ENCODE data around the gene ANO1.
A peak's percentile ranks its signal among the peaks of the same experiment; 100 is the strongest.

ANO1 gene

DNA sequence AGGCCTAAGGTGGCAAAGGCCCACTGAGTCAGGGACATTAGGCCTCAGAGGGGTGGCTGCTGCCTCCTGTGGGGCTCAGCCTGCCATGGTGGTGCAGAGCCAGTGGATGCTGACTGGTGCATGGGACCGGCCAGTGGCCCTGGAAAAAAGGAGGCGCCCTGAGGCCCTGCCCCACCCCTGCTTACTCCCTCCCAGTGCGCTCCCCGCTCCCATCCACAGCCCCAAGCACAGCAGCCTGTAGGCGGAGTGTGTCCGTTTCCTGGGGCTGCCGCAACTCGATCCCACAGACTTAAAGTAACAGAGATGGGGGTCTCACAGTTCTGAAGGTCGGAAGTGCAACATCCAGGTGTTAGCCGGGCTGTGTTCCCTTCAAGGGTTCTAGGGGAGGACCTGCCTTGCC lies 86.6 kb downstream of the ANO1 start:
- no peak for DNase-seq (ENCODE audit: low read depth in 2 of 2)

- DNase-seq (ENCODE audit: low read depth in 2 of 2) = no peak
Measured at GRCh38 chr11:70167120-70167519, 89.0 kb downstream of the ANO1 start.

GRCh38 chr11:70167723-70168404 lies 89.7 kb downstream of the ANO1 start:
- DNase-seq (ENCODE audit: low read depth in 2 of 2) = no peak

DNA sequence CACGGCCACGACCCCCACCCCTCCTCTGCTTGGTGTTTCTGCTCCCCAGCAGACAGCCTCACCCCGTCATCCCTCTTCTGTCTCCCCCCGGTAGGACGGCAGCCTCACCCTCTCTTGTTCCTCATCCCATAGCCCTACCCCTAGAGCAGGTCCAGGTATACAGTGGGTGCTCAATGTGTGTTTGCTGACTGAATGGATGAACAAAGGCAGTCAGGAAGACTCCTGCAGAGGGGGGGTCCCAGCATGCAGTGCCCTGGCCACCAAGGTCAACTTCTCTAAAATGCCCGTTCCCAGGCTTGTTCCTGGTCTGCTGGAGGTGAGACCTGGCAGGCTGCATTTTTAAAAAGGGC lies 90.3 kb downstream of the ANO1 start:
- no peak for DNase-seq (ENCODE audit: low read depth in 2 of 2)

GRCh38 chr11:70169127-70169526 lies 91.0 kb downstream of the ANO1 start:
- DNase-seq (ENCODE audit: low read depth in 2 of 2) = no peak

DNA sequence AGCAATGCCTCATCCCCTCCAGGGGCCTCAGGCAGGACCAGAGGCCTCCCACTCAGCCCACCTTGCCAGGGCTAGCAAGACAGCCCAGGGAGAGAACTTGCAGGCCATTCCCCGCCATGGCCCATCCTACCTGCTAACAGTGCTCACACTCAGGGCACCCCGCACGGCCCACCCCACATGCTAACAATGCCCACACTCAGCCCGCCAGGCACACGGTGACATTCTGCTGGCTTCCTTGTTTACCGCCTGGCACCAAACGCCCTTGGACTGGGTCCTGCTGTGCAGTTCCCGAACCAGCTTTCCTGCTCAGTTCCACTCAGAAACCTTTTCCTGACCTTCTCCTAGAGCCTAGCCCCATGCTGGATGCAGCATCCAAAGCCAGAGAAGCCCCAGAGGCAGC lies 91.5 kb downstream of the ANO1 start:
- no peak for DNase-seq (ENCODE audit: low read depth in 2 of 2)

DNA sequence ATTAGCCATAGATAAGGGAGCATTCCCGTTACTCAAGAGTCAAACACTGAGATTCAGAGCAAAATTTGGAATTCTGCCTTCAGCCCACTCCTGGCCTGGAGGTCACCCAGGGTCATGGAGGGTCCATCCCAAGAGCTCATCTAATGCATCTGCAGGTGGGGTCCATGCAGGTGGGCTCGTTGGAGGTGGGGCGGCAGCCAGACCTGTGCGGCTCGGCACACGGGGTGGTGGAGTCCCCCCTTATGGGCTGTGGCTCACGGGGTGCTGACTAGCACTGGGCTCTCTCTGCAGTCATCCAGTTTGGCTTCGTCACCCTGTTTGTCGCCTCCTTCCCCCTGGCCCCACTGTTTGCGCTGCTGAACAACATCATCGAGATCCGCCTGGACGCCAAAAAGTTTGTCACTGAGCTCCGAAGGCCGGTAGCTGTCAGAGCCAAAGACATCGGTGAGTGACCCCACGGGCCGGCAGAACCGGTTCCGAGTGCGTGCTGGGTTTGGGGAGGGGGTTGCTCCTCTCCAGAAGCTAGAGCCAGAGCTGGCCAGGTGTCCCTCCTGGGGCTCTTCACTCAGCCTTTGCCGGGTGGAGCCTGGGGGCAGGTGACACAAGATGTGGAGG lies 92.6 kb downstream of the ANO1 start:
- DNase-seq (ENCODE audit: low read depth in 2 of 2) = no peak

GRCh38 chr11:70173018-70173417 lies 94.9 kb downstream of the ANO1 start:
- no peak for DNase-seq (ENCODE audit: low read depth in 2 of 2)

DNA sequence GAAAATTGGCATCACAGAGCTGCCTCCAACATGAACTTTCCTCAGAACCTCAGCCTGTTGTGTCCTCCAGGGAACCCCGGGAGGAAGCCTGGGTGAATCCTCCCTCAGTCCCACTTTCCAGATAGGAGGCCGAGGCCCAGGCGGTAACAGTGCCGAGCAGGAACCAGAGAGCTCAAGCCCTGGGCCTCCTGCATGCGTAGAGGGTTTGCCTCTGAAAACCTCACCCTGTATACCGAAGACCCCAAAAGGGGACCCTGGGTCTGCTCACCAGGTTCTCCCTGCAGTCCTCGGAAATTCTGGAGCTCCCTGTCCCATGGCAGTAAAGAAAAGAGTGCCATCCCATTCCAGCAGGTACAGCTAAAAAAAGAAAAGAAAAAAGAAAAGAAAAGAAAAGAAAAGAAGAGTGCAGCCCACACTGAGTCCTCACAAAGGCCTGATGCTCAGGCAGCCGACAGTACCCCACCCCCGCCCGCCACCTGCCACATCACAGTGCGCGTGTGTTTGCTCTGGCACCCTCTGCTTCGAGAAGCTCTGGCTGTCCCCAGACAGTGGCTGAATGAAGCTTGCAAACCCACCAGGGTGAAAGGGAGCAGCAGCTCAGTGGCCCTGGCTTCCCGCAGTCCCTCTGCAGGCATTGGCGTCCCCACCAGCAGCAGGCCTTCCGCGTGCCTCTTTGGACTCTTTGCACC lies 96.6 kb downstream of the ANO1 start:
- DNase-seq (ENCODE audit: low read depth in 2 of 2) = no peak

GRCh38 chr11:70175236-70175698 lies 97.2 kb downstream of the ANO1 start:
- no peak for DNase-seq (ENCODE audit: low read depth in 2 of 2)

DNA sequence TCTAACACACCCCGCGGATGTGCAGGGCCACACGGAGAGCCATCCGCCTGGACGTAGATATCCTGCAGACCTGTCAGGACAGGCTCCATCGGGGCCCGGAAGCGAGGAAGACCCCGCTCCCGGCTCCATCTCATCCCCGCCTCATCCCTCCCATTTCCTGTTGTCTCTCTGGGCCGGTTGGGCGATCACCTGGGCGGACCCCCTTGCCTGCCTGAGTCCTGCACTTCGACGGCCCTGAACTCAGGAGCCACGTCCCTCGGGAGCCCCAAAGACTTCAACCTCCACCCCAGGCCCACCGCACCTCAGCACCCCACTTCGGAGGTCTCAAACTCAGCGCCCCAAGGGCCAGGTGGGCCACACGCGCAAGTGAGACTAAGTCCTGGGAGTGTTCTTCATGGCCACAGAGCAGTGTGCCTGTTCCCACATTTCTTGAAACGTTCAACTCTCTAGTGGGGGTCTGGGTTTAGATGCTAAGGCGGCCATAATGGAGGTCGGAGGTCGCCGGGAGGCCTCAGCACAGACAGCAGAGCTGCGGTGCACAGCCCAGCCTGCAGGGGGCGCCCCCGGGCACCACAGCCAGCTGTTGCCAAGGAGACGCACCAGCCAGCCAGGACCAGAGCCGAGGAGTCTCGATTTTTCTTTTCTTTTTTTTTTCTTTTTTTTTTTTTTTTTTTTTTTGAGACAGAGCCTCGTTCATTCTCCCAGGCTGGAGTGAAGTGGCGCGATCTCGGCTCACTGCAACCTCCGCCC lies 99.0 kb downstream of the ANO1 start:
- DNase-seq (ENCODE audit: low read depth in 2 of 2) = peak; percentile 54 to 60

- no peak for DNase-seq (ENCODE audit: low read depth in 2 of 2)
Measured at GRCh38 chr11:70180906-70181305, 102.8 kb downstream of the ANO1 start.

- DNase-seq (ENCODE audit: low read depth in 2 of 2) = no peak
Measured at GRCh38 chr11:70182266-70182665, 104.1 kb downstream of the ANO1 start.

- no peak for DNase-seq (ENCODE audit: low read depth in 2 of 2)
Measured at GRCh38 chr11:70183032-70183431, 104.9 kb downstream of the ANO1 start.

GRCh38 chr11:70183483-70184176 lies 105.5 kb downstream of the ANO1 start:
- no peak for DNase-seq (ENCODE audit: low read depth in 2 of 2)

DNA sequence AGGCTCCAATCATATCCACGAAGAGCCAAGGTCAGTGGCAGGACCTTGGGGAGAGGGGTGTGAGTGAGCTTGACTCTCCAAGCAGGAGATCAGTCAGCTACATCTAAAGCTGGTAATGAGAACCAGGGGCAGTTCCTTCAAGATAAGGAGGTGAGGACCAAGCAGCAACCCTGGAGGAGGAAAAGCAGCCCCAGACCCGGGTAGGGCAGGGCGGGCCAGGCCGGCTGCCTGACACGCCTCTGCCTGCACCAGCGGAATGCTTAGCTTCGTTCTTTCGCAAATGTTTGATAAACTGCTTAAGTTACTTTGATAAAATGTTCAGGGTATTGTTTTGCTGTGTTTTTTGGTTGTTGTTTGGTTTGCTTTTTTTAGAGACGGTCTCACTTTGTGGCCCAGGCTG lies 106.3 kb downstream of the ANO1 start:
- DNase-seq (ENCODE audit: low read depth in 2 of 2) = no peak

DNA sequence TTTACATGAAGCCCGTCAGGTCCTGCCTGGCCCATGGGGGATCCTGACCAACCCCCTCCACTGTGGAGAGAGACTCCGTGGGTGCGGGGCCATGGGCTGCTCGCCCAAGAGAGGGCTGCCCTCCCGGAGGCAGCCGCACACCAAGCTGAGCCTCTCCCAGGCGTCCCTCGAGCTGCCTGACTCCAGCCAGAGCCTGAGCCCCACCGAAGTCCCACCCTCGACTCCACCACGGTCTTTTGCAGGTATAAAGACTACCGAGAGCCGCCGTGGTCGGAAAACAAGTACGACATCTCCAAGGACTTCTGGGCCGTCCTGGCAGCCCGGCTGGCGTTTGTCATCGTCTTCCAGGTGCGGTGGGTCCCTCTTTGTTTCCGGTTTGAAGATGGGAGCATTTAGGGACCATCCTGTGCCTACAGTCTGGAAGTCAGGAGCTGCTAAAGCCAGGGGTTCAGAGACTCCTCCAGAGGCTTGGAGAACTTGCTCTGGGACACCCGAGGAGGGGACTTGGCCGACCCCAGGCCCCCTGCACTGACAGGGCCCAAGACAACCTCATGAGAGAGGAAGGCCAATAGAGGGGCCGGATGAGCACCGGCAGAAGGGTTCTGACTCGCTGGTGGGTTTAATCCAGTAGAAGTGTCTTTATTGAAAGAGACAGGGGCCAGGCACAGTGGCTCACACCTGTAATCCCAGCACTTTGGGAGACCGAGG lies 107.4 kb downstream of the ANO1 start:
- DNase-seq (ENCODE audit: low read depth in 2 of 2) = no peak

DNA sequence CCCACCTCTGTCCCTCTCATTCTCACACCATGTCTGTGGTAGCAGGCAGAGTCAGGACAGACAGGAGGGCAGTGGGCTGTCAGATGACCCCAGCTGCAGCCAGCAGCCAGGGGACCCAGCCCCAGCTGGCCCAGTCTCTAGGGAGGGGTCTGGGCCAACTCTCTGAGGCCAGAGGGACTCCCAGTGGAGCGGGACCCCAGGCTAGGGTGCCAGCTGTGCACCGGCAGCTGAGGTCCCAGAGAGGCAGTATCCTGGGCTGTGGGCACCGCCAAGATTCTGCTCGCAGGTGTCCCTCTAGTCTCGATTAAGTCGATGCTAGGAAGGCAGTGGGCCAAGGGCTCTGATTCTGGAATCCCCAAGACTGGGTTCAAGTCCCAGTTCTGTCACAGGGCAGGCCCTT lies 108.3 kb downstream of the ANO1 start:
- no peak for DNase-seq (ENCODE audit: low read depth in 2 of 2)

- DNase-seq (ENCODE audit: low read depth in 2 of 2) = no peak
Measured at GRCh38 chr11:70186936-70187335, 108.8 kb downstream of the ANO1 start.

DNA sequence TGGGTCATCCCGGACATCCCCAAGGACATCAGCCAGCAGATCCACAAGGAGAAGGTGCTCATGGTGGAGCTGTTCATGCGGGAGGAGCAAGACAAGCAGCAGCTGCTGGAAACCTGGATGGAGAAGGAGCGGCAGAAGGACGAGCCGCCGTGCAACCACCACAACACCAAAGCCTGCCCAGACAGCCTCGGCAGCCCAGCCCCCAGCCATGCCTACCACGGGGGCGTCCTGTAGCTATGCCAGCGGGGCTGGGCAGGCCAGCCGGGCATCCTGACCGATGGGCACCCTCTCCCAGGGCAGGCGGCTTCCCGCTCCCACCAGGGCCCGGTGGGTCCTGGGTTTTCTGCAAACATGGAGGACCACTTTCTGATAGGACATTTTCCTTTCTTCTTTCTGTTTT lies 109.7 kb downstream of the ANO1 start:
- DNase-seq (ENCODE audit: low read depth in 2 of 2) = no peak

DNA sequence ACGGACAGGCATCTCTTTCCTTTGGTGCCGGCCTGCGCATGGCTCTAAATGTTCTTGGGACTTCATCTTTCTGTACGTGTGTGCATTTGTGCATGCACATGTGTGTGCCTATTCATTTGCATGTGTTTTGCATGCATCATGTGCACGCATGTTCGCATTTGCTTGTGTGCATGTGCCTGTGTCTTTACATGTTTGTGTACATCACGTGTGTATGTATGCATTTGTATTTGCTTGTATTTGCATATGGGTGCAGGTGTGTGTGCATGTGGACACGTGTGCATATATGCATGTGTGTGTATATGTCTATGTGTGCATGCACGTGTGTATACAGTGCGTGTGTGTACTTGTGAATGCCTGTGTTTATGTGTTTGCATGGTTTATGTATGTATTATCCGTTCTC lies 111.5 kb downstream of the ANO1 start:
- DNase-seq (ENCODE audit: low read depth in 2 of 2) = no peak
